ENCODE results near the gene ST3GAL3.

ST3GAL3 gene

DNA sequence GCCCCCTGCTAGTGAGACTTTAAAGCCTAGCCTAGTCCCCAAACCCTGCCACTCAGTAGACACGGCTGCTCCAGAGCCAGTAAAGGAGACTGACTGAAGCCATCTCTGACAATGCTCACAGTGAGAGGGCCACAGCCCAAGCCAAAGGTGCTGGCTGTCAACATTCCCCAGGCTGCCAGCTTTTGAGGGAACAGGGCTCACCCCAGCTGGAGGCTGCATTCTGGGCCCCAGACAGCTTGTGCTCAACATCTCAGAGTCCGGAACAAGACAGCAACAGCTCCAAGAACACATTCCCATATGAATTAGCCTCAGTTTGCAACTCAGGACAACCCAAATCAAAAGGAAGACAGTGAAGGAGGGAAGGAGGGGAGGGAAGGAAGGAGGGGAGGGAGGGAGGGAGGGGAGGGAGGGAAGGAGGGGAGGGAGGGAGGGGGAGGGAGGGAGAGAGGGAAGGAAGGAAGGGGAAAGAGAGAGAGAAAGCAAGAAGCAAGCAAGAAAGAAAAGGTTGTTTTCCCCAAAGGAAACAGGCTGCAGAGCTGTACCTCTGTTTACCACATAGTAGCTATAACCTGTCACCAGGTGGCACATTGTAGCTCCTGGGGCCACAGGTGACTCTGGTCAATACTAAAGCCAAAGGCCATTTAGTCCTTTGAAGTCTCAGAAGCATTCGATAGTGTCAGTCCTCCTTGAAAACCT, 231.7 kb downstream of the ST3GAL3 start:
- DNase-seq (ENCODE audit: low spot score), result no peak

DNA sequence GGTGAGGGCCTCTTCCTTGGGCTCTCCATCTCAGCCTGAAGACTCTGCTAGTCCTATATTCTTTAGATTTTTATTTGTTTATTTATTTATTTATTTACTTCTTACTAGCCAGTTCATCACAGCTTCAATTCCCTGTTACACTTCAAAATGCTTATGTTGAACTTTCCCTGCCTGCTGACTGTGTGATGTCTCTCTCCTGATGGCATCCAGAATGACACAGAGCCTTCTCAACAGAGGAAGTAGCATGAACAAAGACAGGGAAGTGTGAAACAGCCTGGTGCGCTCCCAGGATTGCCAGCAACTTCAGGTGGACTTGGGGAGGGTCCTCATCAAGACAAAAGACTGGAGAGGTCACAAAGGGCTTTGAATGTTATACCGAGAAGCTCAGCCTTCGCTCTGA, 235.1 kb downstream of the ST3GAL3 start:
- DNase-seq (ENCODE audit: low spot score), result no peak

- DNase-seq (ENCODE audit: low spot score), result no peak
These were observed 237.5 kb downstream of the ST3GAL3 start for GRCh38 chr1:43944860-43945259.

DNA sequence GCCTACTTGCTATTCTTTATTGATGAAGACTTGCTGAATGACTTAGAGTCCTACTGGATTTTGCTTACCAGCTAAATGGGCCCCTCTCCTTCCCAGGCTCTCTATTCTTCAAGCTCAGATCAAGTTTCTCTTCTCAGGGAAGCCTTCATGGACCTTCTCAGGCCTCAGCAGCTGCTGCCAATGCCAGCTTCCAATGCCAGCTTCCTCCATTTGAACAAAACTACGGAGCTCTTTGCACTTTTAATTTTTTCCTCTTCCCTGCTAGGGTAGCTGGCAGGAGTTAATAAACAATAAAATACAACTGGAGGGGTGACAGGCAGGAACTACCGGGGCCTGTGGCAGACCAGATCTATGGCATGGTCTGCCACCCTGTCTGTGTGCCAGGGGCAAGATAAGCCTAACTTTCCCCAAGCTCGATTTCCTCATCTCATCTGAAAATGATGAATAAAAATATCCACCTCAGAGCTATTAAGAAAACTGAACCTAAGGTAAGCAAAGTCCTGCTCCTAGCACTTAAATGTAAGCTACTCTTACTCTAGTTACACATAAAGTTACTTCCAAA, 238.4 kb downstream of the ST3GAL3 start:
- DNase-seq (ENCODE audit: low spot score), result no peak

- DNase-seq (ENCODE audit: low spot score), result peak; percentile 95
These were observed 239.1 kb downstream of the ST3GAL3 start, which contains the start of gene IPO13 for GRCh38 chr1:43946236-43947060. TSS of gene IPO13 (plus strand) at chr1:43946950. CDS start at chr1:43947601, 651 bp downstream.

- no peak for DNase-seq (ENCODE audit: low spot score)
These were observed 239.9 kb downstream of the ST3GAL3 start for GRCh38 chr1:43947061-43947873.

GRCh38 chr1:43947874-43948437, 240.6 kb downstream of the ST3GAL3 start:
- no peak for DNase-seq (ENCODE audit: low spot score)

DNA sequence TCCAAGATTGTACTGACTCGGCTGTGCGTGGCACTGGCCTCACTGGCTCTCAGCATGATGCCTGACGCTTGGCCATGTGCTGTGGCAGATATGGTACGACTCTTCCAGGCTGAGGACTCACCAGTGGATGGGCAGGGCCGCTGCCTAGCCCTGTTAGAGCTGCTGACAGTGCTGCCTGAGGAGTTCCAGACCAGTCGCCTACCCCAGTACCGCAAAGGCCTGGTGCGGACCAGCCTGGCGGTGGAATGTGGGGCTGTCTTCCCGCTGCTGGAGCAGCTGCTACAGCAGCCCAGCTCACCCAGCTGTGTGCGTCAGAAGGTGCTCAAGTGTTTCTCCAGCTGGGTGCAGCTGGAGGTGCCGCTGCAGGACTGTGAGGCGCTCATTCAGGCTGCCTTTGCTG, 242.3 kb downstream of the ST3GAL3 start:
- DNase-seq (ENCODE audit: low spot score), result no peak

GRCh38 chr1:43951021-43951985, 244.0 kb downstream of the ST3GAL3 start:
- DNase-seq (ENCODE audit: low spot score), result no peak

DNA sequence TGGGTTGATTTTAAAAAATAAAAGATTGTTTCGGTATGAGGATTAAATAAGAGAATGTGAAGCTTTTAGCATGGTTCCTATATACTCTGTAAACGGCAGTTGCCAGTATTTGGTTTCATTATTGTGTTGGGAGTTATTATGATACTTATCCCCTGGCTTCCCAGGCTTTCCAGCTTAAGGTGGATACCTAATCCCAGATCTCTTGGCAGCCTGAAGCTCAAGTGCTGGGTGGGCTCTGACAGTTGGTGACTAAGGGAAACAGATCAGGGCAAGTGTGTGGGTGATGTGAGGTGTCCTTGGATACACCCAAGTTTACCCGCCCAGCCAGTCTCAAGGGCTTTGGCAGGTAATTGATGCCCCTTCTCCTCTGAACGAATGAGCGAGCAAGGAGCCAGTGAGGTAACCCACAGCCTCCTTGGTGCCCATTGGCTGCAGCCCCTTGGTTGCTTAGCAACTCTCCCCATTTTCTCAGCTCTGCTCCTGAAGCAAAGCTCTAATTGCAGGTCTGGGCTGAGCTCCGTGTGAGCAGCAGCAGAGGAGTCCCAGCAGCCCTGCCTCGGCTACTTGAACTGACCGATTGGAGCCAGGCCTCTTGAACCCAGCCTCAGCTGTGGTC, 245.5 kb downstream of the ST3GAL3 start:
- DNase-seq (ENCODE audit: low spot score), result no peak

DNA sequence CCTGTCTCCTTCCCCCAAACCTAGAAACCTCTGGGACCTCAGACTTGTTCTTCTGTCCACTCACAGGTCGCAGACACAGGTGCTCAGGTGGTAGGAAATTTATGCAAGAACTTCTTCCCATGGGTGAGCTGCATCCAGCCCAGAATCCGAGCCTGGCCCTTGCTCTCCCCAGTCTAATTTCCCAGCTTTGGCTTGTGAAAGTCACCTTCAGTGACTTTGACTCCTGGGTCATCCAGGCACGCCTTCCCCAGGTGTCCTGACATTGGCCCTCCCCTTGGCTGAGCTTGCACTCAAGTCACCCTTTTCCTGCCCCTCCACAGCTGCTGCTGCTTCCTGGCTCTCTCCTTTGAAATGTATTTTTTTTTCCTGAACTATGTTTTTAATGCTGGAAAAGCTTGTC, 246.0 kb downstream of the ST3GAL3 start:
- DNase-seq (ENCODE audit: low spot score), result no peak

DNA sequence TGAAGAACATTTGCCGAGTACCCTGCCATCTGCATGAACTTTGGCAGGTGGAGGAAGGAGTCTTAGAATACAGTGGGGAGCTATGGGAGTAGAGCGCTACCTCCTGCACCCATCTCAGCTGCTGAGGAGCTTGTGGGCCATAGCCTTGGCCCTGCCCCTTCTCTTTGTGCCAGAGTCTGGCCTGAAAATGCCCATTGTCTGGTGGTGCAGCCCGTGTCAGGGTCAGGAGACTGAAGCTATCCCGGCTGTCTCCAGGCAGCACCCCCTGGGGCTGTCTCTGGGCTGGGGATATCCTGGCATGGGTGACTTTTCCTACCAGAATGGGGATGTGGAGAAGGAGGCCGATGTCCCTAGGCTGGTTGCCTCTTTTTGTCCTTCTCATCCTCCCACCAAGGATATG, 246.7 kb downstream of the ST3GAL3 start:
- no peak for DNase-seq (ENCODE audit: low spot score)

DNA sequence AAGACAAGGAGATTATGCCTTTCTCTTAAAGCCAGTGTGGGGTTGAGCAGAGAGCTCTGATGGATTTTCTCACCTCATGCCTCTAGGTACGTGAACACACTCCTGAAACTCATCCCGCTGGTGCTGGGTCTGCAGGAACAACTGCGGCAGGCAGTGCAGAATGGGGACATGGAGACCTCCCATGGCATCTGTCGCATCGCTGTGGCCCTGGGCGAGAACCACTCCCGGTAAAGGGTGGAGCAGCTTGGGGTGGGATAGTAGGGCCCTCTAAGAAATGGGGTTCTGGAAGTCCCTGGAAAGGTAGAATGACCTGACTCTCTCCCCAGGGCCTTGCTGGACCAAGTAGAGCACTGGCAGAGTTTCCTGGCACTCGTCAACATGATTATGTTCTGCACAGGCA, 248.9 kb downstream of the ST3GAL3 start:
- no peak for DNase-seq (ENCODE audit: low spot score)

- DNase-seq (ENCODE audit: low spot score), result no peak
These were observed 250.2 kb downstream of the ST3GAL3 start for GRCh38 chr1:43957407-43958040.

- no peak for DNase-seq (ENCODE audit: low spot score)
These were observed 251.3 kb downstream of the ST3GAL3 start for GRCh38 chr1:43958351-43959255.

DNA sequence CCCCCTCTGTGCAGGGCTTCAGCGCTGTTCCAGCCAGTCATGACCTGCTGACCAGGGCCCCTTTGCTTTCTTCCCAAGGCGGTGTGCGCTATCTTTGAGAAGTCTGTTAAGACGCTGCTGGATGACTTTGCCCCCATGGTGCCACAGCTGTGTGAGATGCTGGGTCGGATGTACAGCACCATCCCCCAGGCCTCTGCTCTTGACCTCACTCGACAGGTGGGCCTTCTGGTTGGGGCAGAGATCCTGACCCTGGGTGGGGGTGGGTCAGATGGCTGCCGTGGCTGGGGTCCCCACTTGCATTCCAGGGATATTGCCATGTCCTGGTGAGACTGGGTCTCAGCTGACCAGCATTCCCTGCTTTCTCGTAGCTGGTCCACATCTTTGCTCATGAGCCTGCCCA, 253.5 kb downstream of the ST3GAL3 start:
- no peak for DNase-seq (ENCODE audit: low spot score)

DNA sequence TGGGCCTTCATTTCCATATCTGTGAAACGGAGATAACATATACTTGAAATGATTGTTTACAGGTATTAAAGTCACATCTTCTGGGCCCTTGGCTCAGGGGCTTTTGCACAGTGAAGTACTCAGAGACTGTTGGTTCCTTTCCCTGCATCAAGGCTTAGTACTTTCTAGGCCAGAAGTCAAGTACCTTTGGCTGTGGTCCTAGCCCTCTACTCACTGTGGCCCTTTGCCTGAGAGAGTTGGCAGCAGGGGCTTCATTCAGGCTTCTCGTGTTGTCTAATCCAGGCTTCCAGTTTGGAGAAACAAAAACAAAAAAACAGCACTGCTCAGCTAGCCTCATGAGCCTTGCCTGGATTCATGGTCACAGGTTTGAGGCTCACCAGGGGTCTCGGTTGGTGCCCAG, 254.4 kb downstream of the ST3GAL3 start:
- DNase-seq (ENCODE audit: low spot score), result no peak

DNA sequence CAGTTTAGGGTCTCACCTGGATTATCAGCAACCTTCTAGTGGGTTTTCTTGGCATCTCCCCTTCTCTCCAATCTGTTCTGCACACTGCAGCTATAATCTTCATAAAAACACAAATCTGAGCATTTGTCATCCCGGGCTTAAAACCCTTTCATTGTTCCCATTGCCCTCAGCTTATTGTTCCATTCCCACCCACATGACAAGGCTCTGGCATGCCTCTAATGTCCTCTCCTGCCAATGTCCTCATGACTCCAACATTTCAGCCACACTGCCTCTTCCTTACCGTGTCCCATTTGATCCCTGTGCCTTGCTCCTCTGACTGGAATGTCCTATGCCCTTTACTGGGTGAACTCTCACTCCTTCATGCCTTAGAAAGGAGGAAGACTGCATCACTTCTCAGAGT, 255.0 kb downstream of the ST3GAL3 start:
- no peak for DNase-seq (ENCODE audit: low spot score)

DNA sequence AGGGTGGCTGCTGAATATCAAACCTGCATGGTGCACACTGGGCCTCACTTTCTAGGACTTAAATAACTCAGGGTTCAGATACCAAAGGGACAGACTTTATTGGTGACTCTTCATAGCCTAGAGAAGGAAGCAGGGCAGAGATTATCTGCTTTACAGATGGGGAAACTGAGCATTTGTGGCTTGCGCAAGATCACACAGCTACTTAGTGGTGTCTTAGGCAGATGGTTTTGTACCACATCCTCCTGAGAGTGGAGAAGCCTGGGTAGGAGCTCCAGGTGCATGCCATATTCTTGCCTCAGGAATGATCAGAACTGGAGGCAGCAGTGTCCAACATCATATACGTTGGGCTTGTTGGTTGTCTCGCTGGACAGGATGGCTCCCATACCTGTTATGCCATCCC, 255.7 kb downstream of the ST3GAL3 start:
- no peak for DNase-seq (ENCODE audit: low spot score)

All from LoVo (cell line).